Measurements from ENCODE around the gene PELI2. TPM values are rescaled to one million over a fixed set of nuclear protein-coding genes. Genes with fewer than 3 reads are reported as not detected.

Gene PELI2
- total RNA-seq, 2 donors from 2014 or later, result 4.4 to 7.0 TPM

- Histone ChIP-seq H3K9me3 (no peaks in the 10 kb centered on the region), H3K27ac (no peak overlapping the region), H3K4me1 (no peaks in the 10 kb centered on the region), H3K36me3 (peaks cover 2% of the 10 kb centered on the region), H3K27me3 (no peaks in the 10 kb centered on the region), H3K4me3 (no peak overlapping the region)
- TF ChIP-seq, protein P1, sequence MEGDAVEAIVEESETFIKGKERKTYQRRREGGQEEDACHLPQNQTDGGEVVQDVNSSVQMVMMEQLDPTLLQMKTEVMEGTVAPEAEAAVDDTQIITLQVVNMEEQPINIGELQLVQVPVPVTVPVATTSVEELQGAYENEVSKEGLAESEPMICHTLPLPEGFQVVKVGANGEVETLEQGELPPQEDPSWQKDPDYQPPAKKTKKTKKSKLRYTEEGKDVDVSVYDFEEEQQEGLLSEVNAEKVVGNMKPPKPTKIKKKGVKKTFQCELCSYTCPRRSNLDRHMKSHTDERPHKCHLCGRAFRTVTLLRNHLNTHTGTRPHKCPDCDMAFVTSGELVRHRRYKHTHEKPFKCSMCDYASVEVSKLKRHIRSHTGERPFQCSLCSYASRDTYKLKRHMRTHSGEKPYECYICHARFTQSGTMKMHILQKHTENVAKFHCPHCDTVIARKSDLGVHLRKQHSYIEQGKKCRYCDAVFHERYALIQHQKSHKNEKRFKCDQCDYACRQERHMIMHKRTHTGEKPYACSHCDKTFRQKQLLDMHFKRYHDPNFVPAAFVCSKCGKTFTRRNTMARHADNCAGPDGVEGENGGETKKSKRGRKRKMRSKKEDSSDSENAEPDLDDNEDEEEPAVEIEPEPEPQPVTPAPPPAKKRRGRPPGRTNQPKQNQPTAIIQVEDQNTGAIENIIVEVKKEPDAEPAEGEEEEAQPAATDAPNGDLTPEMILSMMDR (IDR thresholded peaks at IDR 0.05), result no peak
- DNase-seq (ENCODE audit: low spot score), result no peak
These were observed 177.5 kb downstream of the PELI2 start for GRCh38 chr14:56295743-56296142.

DNA sequence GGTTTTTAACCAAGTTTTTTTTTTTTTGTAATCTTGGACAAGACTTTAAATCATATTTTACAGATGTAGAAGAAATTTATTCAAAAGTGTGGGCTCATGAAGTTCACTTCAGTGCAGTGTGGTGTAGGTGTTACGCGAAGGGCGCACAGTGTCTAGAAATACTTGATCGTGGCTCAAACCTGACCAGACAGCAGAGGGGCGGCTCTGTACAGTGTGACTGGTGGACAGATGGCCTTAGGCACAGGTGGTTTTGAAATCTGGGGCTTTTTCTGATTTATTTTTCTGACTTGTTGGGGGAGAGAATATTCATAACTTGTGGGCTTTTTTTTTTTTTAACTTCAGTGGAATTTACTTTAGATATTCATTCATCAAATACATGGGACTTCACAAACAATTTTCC is 179.2 kb downstream of the PELI2 start:
- Histone ChIP-seq H3K9me3 (no peaks in the 10 kb centered on the region), H3K4me1 (no peaks in the 10 kb centered on the region)

GRCh38 chr14:56299306-56299984 is 181.2 kb downstream of the PELI2 start:
- H3K4me3 ChIP-seq, result no peak overlapping the region
- no peaks in the 10 kb centered on the region for H3K27me3 ChIP-seq
- no peaks in the 10 kb centered on the region for H3K4me1 ChIP-seq
- no peaks in the 10 kb centered on the region for H3K9me3 ChIP-seq
- H3K36me3 ChIP-seq, result no peaks in the 10 kb centered on the region
- TF ChIP-seq, protein P1 (IDR thresholded peaks at IDR 0.05), result no peak
- H3K27ac ChIP-seq, result no peak overlapping the region
- DNase-seq (ENCODE audit: low spot score), result no peak

More for the DNA sequence above, 179.2 kb downstream of the PELI2 start:
- DNase-seq (ENCODE audit: low spot score), result no peak
- H3K27me3 ChIP-seq, result no peaks in the 10 kb centered on the region
- H3K4me3 ChIP-seq, result no peak overlapping the region
- TF ChIP-seq, protein P1 (IDR thresholded peaks at IDR 0.05), result no peak
- H3K36me3 ChIP-seq, result no peaks in the 10 kb centered on the region
- H3K27ac ChIP-seq, result no peak overlapping the region

DNA sequence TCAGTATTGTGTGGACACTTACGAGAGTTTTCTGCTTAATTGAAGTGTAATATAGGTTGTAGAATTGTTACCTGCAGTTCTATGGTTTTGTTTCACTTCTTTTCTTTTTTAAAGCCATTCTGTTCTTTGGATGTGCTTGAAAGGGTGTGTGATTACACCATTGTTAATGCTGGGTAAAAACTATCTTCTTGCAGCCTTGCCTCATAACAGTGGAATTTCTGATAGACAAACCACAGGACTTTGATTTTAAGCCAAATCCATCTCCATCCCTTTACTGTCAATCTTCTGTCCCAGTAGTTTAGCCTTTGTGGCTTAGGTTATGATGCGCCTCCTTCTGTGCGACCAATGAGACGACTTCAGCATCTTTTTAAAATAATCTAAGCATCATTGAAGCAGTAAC is 182.3 kb downstream of the PELI2 start:
- TF ChIP-seq, protein P1 (IDR thresholded peaks at IDR 0.05), result no peak
- Histone ChIP-seq H3K36me3 (no peaks in the 10 kb centered on the region), H3K27ac (no peak overlapping the region), H3K4me1 (no peaks in the 10 kb centered on the region), H3K4me3 (no peak overlapping the region), H3K27me3 (no peaks in the 10 kb centered on the region), H3K9me3 (no peaks in the 10 kb centered on the region)
- DNase-seq (ENCODE audit: low spot score), result no peak

DNA sequence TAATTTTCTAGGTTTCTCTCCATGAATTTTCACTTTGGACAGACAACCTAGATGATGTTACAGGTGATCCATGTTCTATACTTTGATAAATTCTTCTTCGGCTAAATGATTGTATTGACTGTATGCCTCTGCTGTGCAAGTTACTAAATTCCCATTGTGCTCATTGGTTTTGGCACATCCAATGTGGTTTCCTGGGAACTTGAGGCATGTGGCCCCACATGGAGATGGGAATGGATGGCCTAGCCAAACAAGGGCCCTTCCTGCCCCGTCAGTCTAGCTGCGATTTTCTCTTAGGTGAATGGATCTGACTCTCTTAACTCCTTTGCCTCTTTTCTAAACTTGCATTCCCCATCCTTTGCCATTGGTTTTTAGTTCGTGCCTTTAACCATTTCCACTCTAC is 186.2 kb downstream of the PELI2 start:
- H3K9me3 ChIP-seq, result no peaks in the 10 kb centered on the region
- no peaks in the 10 kb centered on the region for H3K27me3 ChIP-seq
- no peak overlapping the region for H3K27ac ChIP-seq
- H3K4me3 ChIP-seq, result no peak overlapping the region
- no peaks in the 10 kb centered on the region for H3K4me1 ChIP-seq
- H3K36me3 ChIP-seq, result no peaks in the 10 kb centered on the region
- no peak for DNase-seq (ENCODE audit: low spot score)
- TF ChIP-seq, protein P1 (IDR thresholded peaks at IDR 0.05), result no peak

- no peak for DNase-seq (ENCODE audit: low spot score)
- no peaks in the 10 kb centered on the region for H3K9me3 ChIP-seq
- peaks cover 0 to 11% of the 10 kb centered on the region in 2 donors for H3K4me1 ChIP-seq
- H3K36me3 ChIP-seq, result no peaks in the 10 kb centered on the region
- no peak overlapping the region for H3K27ac ChIP-seq
- no peak overlapping the region for H3K4me3 ChIP-seq
- TF ChIP-seq, protein P1 (IDR thresholded peaks at IDR 0.05), result no peak
- H3K27me3 ChIP-seq, result no peaks in the 10 kb centered on the region
These were observed 191.0 kb downstream of the PELI2 start for GRCh38 chr14:56309198-56309597.

Measured in right atrium auricular region (tissue), 2 donors.